SU-DHL-6 (cell line): ENCODE measurements around the gene STK16.

Experiments used
- H2AFZ ChIP-seq: fragments of 200-600 bp; sonication (generic); 2 replicates; pipeline ENCODE4 v1.6.1; 2014; ENCODE audit warnings: low read depth, mild to moderate bottlenecking, moderate library complexity, mixed read lengths, antibody characterized with exemption, low read length; ENCODE audit not compliant: severe bottlenecking
- H3F3A ChIP-seq: fragments of 200-600 bp; shearing (Covaris generic); 2 replicates; pipeline ENCODE4 v1.6.0; 2016; ENCODE audit warnings: antibody characterized with exemption, mild to moderate bottlenecking; ENCODE audit not compliant: insufficient read depth
- H3K27ac ChIP-seq: fragments of 200-600 bp; sonication (generic); 2 replicates; pipeline ENCODE4 v1.5.1; 2016; ENCODE audit warnings: low read depth, mild to moderate bottlenecking, low read length, moderate library complexity, mixed read lengths
- H3K27me3 ChIP-seq: fragments of 200-600 bp; sonication (generic), shearing (Covaris generic); 2 replicates; pipeline ENCODE4 v1.6.0; 2014; ENCODE audit warnings: mild to moderate bottlenecking, low read length
- H3K36me3 ChIP-seq: fragments of 200-600 bp; sonication (generic); 2 replicates; pipeline ENCODE4 v1.6.1; 2014; ENCODE audit warnings: mild to moderate bottlenecking, low read length, mixed read lengths
- H3K4me2 ChIP-seq: fragments of 300-600, 200-600 bp; shearing (Covaris generic), sonication (generic); 2 replicates; pipeline ENCODE4 v1.6.0; 2014; ENCODE audit warnings: low read length, low read depth, mild to moderate bottlenecking; ENCODE audit not compliant: poor library complexity, severe bottlenecking
- H3K4me3 ChIP-seq: fragments of 200-600 bp; sonication (generic); 2 replicates; pipeline ENCODE4 v1.5.1; 2014; ENCODE audit warnings: antibody characterized with exemption, low read length, mild to moderate bottlenecking, mixed read lengths; ENCODE audit not compliant: insufficient read depth, poor library complexity, severe bottlenecking
- H3K79me2 ChIP-seq: fragments of 200-600 bp; sonication (generic); 2 replicates; pipeline ENCODE4 v1.6.1; 2014; ENCODE audit warnings: mild to moderate bottlenecking, low read length, moderate library complexity; ENCODE audit not compliant: insufficient read depth
- H3K9ac ChIP-seq: fragments of 200-600 bp; sonication (generic); 2 replicates; pipeline ENCODE4 v1.7.0; 2014; ENCODE audit warnings: mild to moderate bottlenecking, low read length
- H3K9me2 ChIP-seq: fragments of 200-600 bp; sonication (generic); replicated peaks from 2 replicates; pipeline ENCODE4 v1.6.1; 2014; ENCODE audit warnings: low read length; ENCODE audit not compliant: insufficient read depth
- H3K9me3 ChIP-seq: fragments of 200-600 bp; sonication (generic); 2 replicates; pipeline ENCODE4 v1.6.1; 2014; ENCODE audit warnings: low read length, mixed read lengths; ENCODE audit not compliant: insufficient read depth
- H4K20me1 ChIP-seq: fragments of 200-600 bp; sonication (generic); 2 replicates; pipeline ENCODE4 v1.6.1; 2014; ENCODE audit warnings: low read depth, mild to moderate bottlenecking, antibody characterized with exemption, low read length, moderate library complexity, mixed read lengths
- EZH2phosphoT487 ChIP-seq: fragments of 200-600 bp; sonication (generic), shearing (Covaris generic); conservative IDR thresholded peaks from 2 replicates; pipeline ENCODE4 v1.6.1; 2018; ENCODE audit warnings: mild to moderate bottlenecking, antibody characterized with exemption, low read length, moderate library complexity, mixed read lengths
- TF ChIP-seq, protein P1 (sequence below): fragments of 200-600 bp; sonication (generic); IDR thresholded peaks from one replicate; pipeline ENCODE4 v1.5.1; 2017; ENCODE audit warnings: antibody characterized with exemption, mild to moderate bottlenecking, low read length, moderate library complexity; ENCODE audit not compliant: insufficient read depth, poor library complexity, severe bottlenecking

Gene STK16

DNA sequence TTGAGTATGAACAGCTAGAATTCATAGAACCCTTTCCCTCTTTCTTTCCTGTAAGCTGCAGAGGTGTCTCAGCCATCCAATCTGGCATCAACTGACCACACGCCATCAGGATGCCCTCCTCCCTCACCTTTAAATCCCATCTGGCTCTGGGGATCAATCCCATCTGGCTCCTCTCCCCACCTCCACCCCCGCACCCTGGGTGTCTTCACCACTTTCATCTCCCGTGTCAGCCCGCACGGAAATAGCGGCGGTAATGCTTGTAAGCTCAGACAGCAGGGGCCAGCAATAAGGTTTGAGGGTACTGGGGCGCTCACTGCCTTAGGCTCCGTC is 7.3 kb downstream of the STK16 start:
- Histone ChIP-seq H3K79me2 (peaks cover 20% of the 10 kb centered on the region; the same call in 1 of the 2 replicates), H3K9ac (peak overlapping the region; percentile 72), H3K36me3 (no peaks in the 10 kb centered on the region), H3K4me3 (peak overlapping the region; percentile 63), H3F3A (peaks cover 8% of the 10 kb centered on the region), H2AFZ (no peak overlapping the region), H3K9me3 (no peaks in the 10 kb centered on the region), H3K4me2 (peak overlapping the region; percentile 70), H4K20me1 (no peaks in the 10 kb centered on the region), H3K27ac (peak overlapping the region; percentile 70), H3K27me3 (no peaks in the 10 kb centered on the region), H3K9me2 (no peaks in the 10 kb centered on the region)
- no peak for TF ChIP-seq EZH2phosphoT487
- TF ChIP-seq, protein P1, sequence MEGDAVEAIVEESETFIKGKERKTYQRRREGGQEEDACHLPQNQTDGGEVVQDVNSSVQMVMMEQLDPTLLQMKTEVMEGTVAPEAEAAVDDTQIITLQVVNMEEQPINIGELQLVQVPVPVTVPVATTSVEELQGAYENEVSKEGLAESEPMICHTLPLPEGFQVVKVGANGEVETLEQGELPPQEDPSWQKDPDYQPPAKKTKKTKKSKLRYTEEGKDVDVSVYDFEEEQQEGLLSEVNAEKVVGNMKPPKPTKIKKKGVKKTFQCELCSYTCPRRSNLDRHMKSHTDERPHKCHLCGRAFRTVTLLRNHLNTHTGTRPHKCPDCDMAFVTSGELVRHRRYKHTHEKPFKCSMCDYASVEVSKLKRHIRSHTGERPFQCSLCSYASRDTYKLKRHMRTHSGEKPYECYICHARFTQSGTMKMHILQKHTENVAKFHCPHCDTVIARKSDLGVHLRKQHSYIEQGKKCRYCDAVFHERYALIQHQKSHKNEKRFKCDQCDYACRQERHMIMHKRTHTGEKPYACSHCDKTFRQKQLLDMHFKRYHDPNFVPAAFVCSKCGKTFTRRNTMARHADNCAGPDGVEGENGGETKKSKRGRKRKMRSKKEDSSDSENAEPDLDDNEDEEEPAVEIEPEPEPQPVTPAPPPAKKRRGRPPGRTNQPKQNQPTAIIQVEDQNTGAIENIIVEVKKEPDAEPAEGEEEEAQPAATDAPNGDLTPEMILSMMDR = no peak

GRCh38 chr2:219252900-219253752 is 7.8 kb downstream of the STK16 start, which contains the start of gene TUBA4B:
Gene TUBA4B (plus strand): TSS chr2:219253243. CDS start chr2:219253408, 165 bp downstream.
- Histone ChIP-seq H4K20me1 (no peaks in the 10 kb centered on the region), H3K4me2 (peak within 1 kb of the TSS; percentile 70), H3K9me3 (no peaks in the 10 kb centered on the region), H3K9ac (peak within 1 kb of the TSS; percentile 72), H3K79me2 (peaks cover 20% of the 10 kb centered on the region; the same call in 1 of the 2 replicates), H3K4me3 (peak within 1 kb of the TSS; percentile 63), H3K27ac (peak within 1 kb of the TSS; percentile 70), H3K36me3 (no peaks in the 10 kb centered on the region), H2AFZ (peak within 1 kb of the TSS; percentile 66), H3K9me2 (no peaks in the 10 kb centered on the region), H3F3A (peaks cover 8% of the 10 kb centered on the region), H3K27me3 (no peaks in the 10 kb centered on the region)
- TF ChIP-seq, protein P1 = no peak
- TF ChIP-seq EZH2phosphoT487 = no peak

GRCh38 chr2:219253753-219254589 is 8.7 kb downstream of the STK16 start, which contains the start of gene TUBA4A:
Gene TUBA4A (minus strand): TSS chr2:219253918. CDS start chr2:219253858, 60 bp downstream.
- no peaks in the 10 kb centered on the region for H4K20me1 ChIP-seq
- no peaks in the 10 kb centered on the region for H3K9me2 ChIP-seq
- no peaks in the 10 kb centered on the region for H3K36me3 ChIP-seq
- H3K27ac ChIP-seq = peak within 1 kb of the TSS; percentile 70
- peaks cover 20% of the 10 kb centered on the region; the same call in 1 of the 2 replicates for H3K79me2 ChIP-seq
- H3K4me2 ChIP-seq = peak within 1 kb of the TSS; percentile 70
- TF ChIP-seq EZH2phosphoT487 = no peak
- TF ChIP-seq, protein P1 = no peak
- H3K9me3 ChIP-seq = no peaks in the 10 kb centered on the region
- H3K9ac ChIP-seq = peak within 1 kb of the TSS; percentile 72
- H3K27me3 ChIP-seq = no peaks in the 10 kb centered on the region
- peaks cover 8% of the 10 kb centered on the region for H3F3A ChIP-seq
- H2AFZ ChIP-seq = peak within 1 kb of the TSS; percentile 66
- H3K4me3 ChIP-seq = peak within 1 kb of the TSS; percentile 63
